GM21786 (cell line): Measurements from ENCODE around the gene CAPN11.
"Not testable (repeated sequence)": the region's sequence is repeated elsewhere in the genome, so short reads cannot be mapped to it uniquely, and the experiment has no call there.

Experiments used
- ATAC-seq: cut with Tn5 transposase; IDR thresholded peaks from one replicate; pipeline ENCODE4 v1.9.1; 2021; ENCODE audit not compliant: unreplicated experiment

The CAPN11 gene

GRCh38 chr6:44129841-44130322 is 28.7 kb upstream of the CAPN11 start:
- no peak for ATAC-seq

DNA sequence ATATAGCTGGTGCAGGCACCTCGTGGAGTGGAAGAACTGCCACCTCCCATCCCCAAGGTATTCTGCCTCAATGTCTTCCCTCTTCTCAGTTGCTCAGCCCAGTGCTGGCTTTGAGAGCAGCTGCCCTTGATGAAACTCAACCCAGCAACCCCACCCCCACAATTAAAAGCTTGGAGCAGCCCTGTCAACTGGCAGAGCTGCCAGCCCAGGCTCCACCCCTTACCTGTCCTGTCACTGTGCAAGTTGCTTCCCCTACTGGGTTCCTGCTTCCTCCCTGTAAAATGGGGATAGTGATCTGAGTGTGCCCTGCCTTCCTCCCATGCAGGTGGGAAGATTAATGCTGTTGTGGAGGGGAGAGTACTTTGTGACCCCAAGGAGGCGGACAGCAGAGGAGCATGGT is 26.7 kb upstream of the CAPN11 start:
- no peak for ATAC-seq

GRCh38 chr6:44132476-44132875 is 26.1 kb upstream of the CAPN11 start:
- no peak for ATAC-seq

- ATAC-seq, result no peak
These were observed 25.4 kb upstream of the CAPN11 start for GRCh38 chr6:44133003-44133931.

GRCh38 chr6:44133981-44134711 is 24.5 kb upstream of the CAPN11 start:
- ATAC-seq, result no peak

GRCh38 chr6:44135173-44135758 is 23.4 kb upstream of the CAPN11 start:
- ATAC-seq, result no peak

DNA sequence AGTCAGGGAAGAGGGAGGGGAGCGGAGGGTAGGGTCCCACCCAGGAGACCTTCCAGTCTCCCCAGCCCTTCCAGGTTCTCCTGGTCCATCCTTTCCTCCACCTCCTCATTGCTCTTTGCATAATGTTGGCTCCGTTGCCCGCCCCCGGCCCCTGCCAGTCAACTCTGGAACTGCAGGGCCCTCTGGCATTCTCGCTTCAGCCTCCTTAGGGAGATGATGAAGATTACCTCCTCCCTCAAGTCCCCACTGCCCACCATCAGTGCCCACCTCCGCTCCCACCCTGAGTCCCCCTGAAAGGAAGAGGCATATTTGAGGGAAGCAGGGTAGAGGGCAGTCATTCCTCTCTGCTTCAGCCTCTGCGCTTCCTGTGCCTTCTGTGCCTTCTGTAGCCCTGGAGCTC is 22.7 kb upstream of the CAPN11 start:
- no peak for ATAC-seq

- ATAC-seq, result no peak
These were observed 19.8 kb upstream of the CAPN11 start for GRCh38 chr6:44138717-44139350.

- ATAC-seq, result no peak
These were observed 19.3 kb upstream of the CAPN11 start for GRCh38 chr6:44139351-44139743.

GRCh38 chr6:44142835-44143234 is 15.8 kb upstream of the CAPN11 start:
- ATAC-seq, result no peak

- no peak for ATAC-seq
These were observed 14.9 kb upstream of the CAPN11 start for GRCh38 chr6:44143731-44144130.

DNA sequence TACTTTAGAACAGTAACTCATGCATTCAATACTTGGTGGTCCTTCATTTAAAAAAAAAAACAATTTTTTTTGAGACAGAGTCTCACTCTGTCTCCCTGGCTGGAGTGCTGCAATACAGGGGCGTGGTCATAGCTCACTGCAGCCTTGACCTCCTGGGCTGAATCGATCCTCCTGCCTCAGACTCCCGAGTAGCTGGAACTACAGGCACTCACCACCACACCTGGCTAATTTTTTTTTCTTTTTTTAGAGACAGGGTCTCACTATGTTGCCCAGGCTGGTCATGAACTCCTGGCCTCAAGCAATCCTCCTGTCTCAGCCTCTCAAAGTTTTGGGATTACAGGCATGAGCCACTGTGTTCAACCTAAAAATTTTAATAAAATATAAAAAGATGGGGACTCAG is 14.1 kb upstream of the CAPN11 start:
- not testable (repeated sequence) for ATAC-seq

DNA sequence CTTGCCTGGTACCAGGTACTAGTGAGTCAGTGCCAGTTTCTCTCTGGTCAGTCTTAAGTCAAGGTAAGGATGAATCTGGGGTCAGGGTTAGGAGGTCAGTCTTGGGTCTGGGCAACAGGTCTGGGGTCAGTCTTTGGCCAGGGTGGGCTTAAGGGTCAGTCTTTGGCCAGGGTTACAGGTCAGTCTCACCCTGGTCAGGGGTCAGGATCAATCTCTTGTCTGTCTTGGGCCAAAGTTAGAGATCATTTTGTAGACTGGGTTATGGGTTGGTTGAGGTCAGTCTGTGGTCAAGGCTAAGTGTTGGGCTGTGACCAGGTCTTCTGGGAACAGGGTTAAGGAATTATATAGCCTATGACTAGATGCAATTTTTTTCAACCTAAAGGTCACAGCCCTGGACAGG is 12.8 kb upstream of the CAPN11 start:
- no peak for ATAC-seq

DNA sequence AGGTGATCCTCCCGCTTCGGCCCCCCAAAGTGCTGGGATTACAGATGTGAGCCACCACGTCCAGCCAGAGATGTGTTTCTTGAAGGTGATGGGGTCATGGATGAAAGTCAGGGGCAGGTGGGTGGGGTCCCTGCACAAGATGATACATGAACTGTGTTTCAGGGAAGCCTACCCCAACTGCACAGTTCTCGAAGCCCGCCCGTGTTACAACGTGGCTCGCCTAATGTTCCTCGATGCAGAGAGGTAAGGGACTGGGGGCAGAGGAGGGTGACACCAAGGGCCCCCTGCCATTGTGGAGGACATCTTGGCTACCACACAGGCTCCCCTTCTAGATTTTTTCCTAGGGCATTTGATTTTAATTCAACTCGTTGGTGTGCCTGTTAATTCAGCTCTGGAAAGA is 11.9 kb upstream of the CAPN11 start:
- no peak for ATAC-seq

DNA sequence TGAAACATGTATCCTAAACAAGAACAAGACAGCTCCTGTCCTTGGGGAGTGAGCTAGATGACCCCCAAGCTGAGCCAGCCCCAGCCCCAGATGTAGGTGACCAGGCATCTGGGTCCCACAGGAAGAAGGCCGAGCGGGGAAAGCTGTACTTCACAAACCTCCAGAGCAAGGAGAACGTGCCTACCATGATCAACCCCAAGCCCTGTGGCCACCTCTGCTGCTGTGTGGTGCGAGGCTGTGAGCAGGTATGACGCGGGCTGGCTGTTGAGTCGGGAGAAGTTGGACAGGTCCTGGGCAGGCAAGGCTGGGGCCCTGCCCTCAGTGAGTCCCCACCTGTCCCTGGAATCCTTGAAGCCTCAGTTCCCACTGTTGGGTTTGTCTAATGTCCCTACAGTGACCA is 11.4 kb upstream of the CAPN11 start:
- no peak for ATAC-seq

DNA sequence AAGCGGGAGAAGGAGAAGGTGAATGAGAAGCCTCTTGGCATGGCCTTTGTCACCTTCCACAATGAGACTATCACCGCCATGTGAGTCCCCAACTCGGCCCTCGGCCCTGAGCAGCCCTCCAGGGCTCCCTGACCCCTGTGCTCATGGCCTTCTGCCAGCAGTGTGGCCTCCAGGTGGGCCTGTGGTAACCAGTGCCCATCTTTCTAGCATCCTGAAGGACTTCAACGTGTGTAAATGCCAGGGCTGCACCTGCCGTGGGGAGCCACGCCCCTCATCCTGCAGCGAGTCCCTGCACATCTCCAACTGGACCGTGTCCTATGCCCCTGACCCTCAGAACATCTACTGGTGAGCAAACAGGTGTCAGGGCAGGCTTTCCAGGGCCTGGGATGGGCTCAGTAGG is 10.3 kb upstream of the CAPN11 start:
- ATAC-seq, result no peak

GRCh38 chr6:44149369-44150012 is 9.1 kb upstream of the CAPN11 start:
- no peak for ATAC-seq

DNA sequence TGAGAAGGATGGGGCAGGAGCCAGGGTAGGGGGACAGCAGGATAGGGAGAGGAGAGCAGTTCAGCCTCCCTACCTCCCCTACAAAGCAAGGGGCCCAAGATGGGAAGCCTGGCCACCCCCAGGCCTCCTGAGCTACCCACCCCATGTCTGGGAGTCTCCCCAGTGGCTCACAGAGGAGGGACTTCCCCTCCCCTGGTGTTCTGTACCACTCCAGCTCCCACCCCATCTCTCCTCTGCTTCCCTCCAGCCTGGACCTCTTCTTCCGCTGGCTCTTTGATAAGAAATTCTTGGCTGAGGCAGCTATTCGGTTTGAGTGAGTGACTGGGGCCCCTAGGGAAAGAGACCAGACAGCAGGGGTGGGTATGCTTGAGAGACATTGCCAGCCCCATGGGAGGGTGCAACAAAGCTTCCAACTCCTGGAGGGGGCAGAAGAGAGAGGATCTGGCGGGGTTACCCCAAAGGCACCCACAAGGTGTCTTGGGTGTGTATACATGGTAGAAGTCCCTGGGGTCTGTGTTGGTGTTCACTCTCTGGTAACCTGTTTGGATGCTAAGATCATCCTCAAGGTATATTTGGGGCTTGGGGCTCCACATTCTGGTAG is 8.2 kb upstream of the CAPN11 start:
- ATAC-seq, result no peak

DNA sequence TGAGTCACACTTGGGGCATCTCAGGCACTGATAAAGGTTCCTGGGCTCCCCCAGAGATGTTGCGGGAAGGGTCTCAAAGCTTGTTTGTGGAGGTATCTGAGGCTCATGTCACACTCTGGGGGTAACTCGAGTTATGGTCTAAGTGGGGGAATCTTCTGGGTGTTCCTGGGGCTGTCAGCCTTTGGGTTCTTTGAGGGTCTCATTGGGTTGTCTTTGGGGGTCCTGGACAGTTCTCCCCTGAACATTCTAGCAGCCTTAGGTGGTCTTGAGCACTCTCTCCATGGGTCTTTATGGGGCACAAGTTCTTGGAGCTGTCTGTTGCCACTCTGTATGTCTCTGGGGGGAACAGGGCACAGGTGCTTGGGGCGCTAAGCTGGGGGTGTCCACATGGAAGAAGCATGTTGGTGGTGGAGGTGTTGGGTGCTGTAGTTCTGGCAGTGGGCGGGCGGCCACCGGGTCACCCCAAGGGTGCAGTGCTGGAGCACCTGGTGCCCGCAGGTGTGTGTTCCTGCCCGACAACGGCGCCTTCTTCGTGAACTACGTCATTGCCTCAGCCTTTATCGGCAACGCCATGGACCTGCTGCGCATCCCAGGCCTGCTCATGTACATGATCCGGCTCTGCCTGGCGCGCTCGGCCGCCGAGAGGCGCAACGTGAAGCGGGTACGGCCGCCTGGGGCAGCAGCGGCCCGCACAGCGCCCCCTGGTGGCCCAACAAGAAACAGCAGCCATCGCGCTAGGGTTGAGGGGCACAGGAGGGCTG is 7.1 kb upstream of the CAPN11 start:
- ATAC-seq, result no peak

DNA sequence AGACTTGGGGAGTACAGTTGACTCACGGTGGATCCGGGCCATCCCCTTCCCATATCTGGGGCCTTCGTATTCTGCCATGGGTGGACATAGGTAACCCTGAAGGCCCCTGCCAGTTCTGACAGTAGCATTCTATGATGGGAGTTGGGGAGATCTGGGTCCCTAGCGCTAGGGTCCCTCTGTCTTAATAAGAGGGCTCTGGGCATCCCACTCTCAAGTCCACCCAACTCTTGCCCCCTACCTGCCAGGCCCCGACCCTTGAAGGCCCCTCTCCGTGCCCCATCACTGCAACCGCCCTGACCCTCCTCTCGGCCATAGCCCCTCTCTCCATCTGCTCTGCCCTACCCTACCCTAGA is 6.5 kb upstream of the CAPN11 start:
- no peak for ATAC-seq
